T-cell (primary cell): ENCODE measurements around the gene PTPN1. TPM values are rescaled to one million over a fixed set of nuclear protein-coding genes. Genes with fewer than 3 reads are reported as not detected.
"Not testable (repeated sequence)": the region's sequence is repeated elsewhere in the genome, so short reads cannot be mapped to it uniquely, and the experiment has no call there.

Experiments
- ATAC-seq, 4 experiments: fragments of 200-7000 bp in 3 of 4; fragments of 150-1000 bp in 1 of 4; cut with Tn5 transposase; replicated peaks in 1 of 4; 1 replicate in 3 of 4; 2 replicates in 1 of 4; pipeline ENCODE4 v1.10.0; 2021; ENCODE audit warnings: moderate library complexity in 3 of 4, mild to moderate bottlenecking in 2 of 4, moderate number of reproducible peaks in 1 of 4
- CTCF ChIA-PET, 2 donors: fragments of 300-600 bp; sonication (Branson Sonifier 250); formaldehyde crosslinking; loops; one replicate each; lab custom pipeline; 2022; ENCODE audit warnings: antibody characterized with exemption in 2 of 2; lab: Charles Lee
- POLR2A ChIA-PET, 2 donors: fragments of 300-600 bp; sonication (Branson Sonifier 250); formaldehyde crosslinking; loops; one replicate each; lab custom pipeline; 2022; ENCODE audit warnings: antibody characterized with exemption in 2 of 2; lab: Charles Lee
- DNase-seq, 35 experiments: peaks; one replicate each; pipeline versions ENCODE4 v3.0.0 to v3.0.0-alpha.2; 2013 to 2023
- H3K27ac ChIP-seq: one replicate; pipeline ENCODE4 v1.5.1; 2013; ENCODE audit warnings: low read length
- H3K27me3 ChIP-seq, 2 experiments: replicated peaks in 1 of 2; 1 replicate in 1 of 2; 2 replicates in 1 of 2; pipeline versions ENCODE4 v1.6.1 to v1.7.0; 2013; ENCODE audit warnings: low read length in 1 of 2, mixed read lengths in 1 of 2; ENCODE audit not compliant: control insufficient read depth in 2 of 2, insufficient read depth in 2 of 2; ENCODE audit errors: extremely low read depth in 1 of 2
- H3K36me3 ChIP-seq, 2 donors: 1 replicate in 1 of 2; 2 replicates in 1 of 2; pipeline versions ENCODE4 v1.6.1 to v1.7.0; 2013; ENCODE audit warnings: low read length in 1 of 2; ENCODE audit not compliant: control insufficient read depth in 2 of 2, insufficient read depth in 1 of 2; ENCODE audit errors: extremely low read depth in 1 of 2
- H3K4me1 ChIP-seq, 2 experiments: 1 replicate in 1 of 2; 2 replicates in 1 of 2; pipeline versions ENCODE4 v1.6.1 to v1.7.0; 2013; ENCODE audit warnings: low read length in 2 of 2, mixed read lengths in 1 of 2; ENCODE audit not compliant: insufficient read depth in 2 of 2, control insufficient read depth in 1 of 2; ENCODE audit errors: extremely low read depth in 1 of 2
- H3K4me3 ChIP-seq, 2 donors: 1 replicate in 1 of 2; 2 replicates in 1 of 2; pipeline versions ENCODE4 v1.5.1 to v1.7.0; 2013; ENCODE audit warnings: mild to moderate bottlenecking in 2 of 2, low read length in 1 of 2, moderate library complexity in 1 of 2; ENCODE audit not compliant: control insufficient read depth in 1 of 2; ENCODE audit errors: extremely low read depth in 1 of 2
- H3K9me3 ChIP-seq: 2 replicates; pipeline ENCODE4 v1.7.0; 2013
- H3K27ac Mint-ChIP-seq, 2 donors: one replicate each; pipeline ENCODE4 v1.8.0; 2020 to 2021; ENCODE audit warnings: mild to moderate bottlenecking in 2 of 2, mixed read lengths in 2 of 2
- H3K27me3 Mint-ChIP-seq, 2 donors: one replicate each; pipeline ENCODE4 v1.8.0; 2021 to 2022; ENCODE audit warnings: mixed read lengths in 2 of 2
- H3K36me3 Mint-ChIP-seq: one replicate; pipeline ENCODE4 v1.8.0; 2021; ENCODE audit warnings: mixed read lengths
- H3K4me1 Mint-ChIP-seq, 3 donors: one replicate each; pipeline ENCODE4 v1.8.0; 2020 to 2022; ENCODE audit warnings: mixed read lengths in 3 of 3, mild to moderate bottlenecking in 1 of 3
- H3K4me3 Mint-ChIP-seq, 3 donors: one replicate each; pipeline ENCODE4 v1.8.0; 2020 to 2022; ENCODE audit warnings: mild to moderate bottlenecking in 3 of 3, mixed read lengths in 3 of 3, moderate library complexity in 3 of 3
- H3K9me3 Mint-ChIP-seq, 3 donors: one replicate each; pipeline ENCODE4 v1.8.0; 2020 to 2022; ENCODE audit warnings: mixed read lengths in 3 of 3
- WGBS: methylation state at CpG from one replicate; pipeline ENCODE4 v1.1.5; 2013; ENCODE audit warnings: missing lambda C conversion rate; ENCODE audit not compliant: insufficient coverage; 5-methylcytosine and 5-hydroxymethylcytosine counted together
- total RNA-seq, 35 experiments: library from RNA in 6 of 35; stranded (reverse) in 6 of 35; fragments of 120-200 nt in 1 of 35; gene quantifications; one replicate each; pipeline versions ENCODE4 v1.2.1 to v1.2.4 and lab custom pipeline; 2013 to 2026

The PTPN1 gene
- total RNA-seq, 5 donors from 2014 or later (not counting 1 experiment from before 2014, with no cell fraction given) = 50.7 to 67.9 (median 55.3) TPM

- POLR2A ChIA-PET = no interaction called here
- CTCF ChIA-PET = interaction anchor here in 1 of 2 donors (0.5 to 0.6 kb wide), 2 partner anchors 535 to 1974 kb away, joined by 3 read pairs; no protein-coding TSS in a partner anchor
- Mint-ChIP-seq H3K4me1 (peaks cover 0 to 5% (median 5%) of the 10 kb centered on the region in 3 donors), H3K4me3 (no peak overlapping the region), H3K36me3 (no peaks in the 10 kb centered on the region), H3K9me3 (no peaks in the 10 kb centered on the region), H3K27ac (no peak overlapping the region), H3K27me3 (peaks cover 0 to 2% of the 10 kb centered on the region in 2 donors)
- H3K27ac ChIP-seq = no peak overlapping the region
- H3K4me1 ChIP-seq = peaks cover 0 to 4% of the 10 kb centered on the region in 2 experiments
- DNase-seq = no peak
- no peak overlapping the region for H3K4me3 ChIP-seq
- no peak for ATAC-seq
- no peaks in the 10 kb centered on the region for H3K9me3 ChIP-seq
- 63% methylated on average over 6 of the region's 15 CpGs for WGBS
- peaks cover 0 to 10% of the 10 kb centered on the region in 2 experiments for H3K27me3 ChIP-seq
- H3K36me3 ChIP-seq = no peaks in the 10 kb centered on the region
Measured at GRCh38 chr20:50595988-50596693, 86.0 kb downstream of the PTPN1 start.

- peaks cover 0 to 2% of the 10 kb centered on the region in 2 donors for H3K27me3 Mint-ChIP-seq
- Histone ChIP-seq H3K27ac (no peak overlapping the region), H3K4me1 (peaks cover 0 to 4% of the 10 kb centered on the region in 2 experiments), H3K9me3 (no peaks in the 10 kb centered on the region), H3K27me3 (peaks cover 0 to 15% of the 10 kb centered on the region in 2 experiments), H3K36me3 (no peaks in the 10 kb centered on the region), H3K4me3 (no peak overlapping the region)
- peaks cover 0 to 5% (median 5%) of the 10 kb centered on the region in 3 donors for H3K4me1 Mint-ChIP-seq
- H3K4me3 Mint-ChIP-seq = no peak overlapping the region
- POLR2A ChIA-PET = no interaction called here
- CTCF ChIA-PET = interaction anchor here in 1 of 2 donors (0.5 to 0.6 kb wide), 2 partner anchors 535 to 1975 kb away, joined by 3 read pairs; no protein-coding TSS in a partner anchor
- DNase-seq (no peak), ATAC-seq (no peak)
- no peak overlapping the region for H3K27ac Mint-ChIP-seq
- H3K9me3 Mint-ChIP-seq = no peaks in the 10 kb centered on the region
- H3K36me3 Mint-ChIP-seq = no peaks in the 10 kb centered on the region
- WGBS = 94% methylated on average over 9 of the region's 11 CpGs
Measured at GRCh38 chr20:50596694-50597021, 86.5 kb downstream of the PTPN1 start.

- Histone ChIP-seq H3K9me3 (no peaks in the 10 kb centered on the region), H3K4me3 (no peak overlapping the region), H3K27ac (no peak overlapping the region), H3K36me3 (no peaks in the 10 kb centered on the region), H3K4me1 (peaks cover 0 to 8% of the 10 kb centered on the region in 2 experiments), H3K27me3 (peaks cover 0 to 23% of the 10 kb centered on the region in 2 experiments)
- no peak for DNase-seq
- Mint-ChIP-seq H3K4me1 (peaks cover 0 to 5% (median 5%) of the 10 kb centered on the region in 3 donors), H3K4me3 (no peak overlapping the region), H3K36me3 (no peaks in the 10 kb centered on the region), H3K27me3 (peaks cover 0 to 2% of the 10 kb centered on the region in 2 donors), H3K9me3 (no peaks in the 10 kb centered on the region), H3K27ac (no peak overlapping the region)
- ChIA-PET POLR2A (no interaction called here), CTCF (interaction anchor here in 1 of 2 donors (0.6 kb wide), 1 partner anchor 152 kb away, joined by 3 read pairs; no protein-coding TSS in a partner anchor)
- ATAC-seq = no peak
- WGBS = 81% methylated on average over 16 of the region's 22 CpGs
Measured at GRCh38 chr20:50597406-50597969, 87.3 kb downstream of the PTPN1 start.

GRCh38 chr20:50598074-50598473 lies 87.9 kb downstream of the PTPN1 start:
- Mint-ChIP-seq H3K27ac (no peak overlapping the region), H3K27me3 (peaks cover 0 to 6% of the 10 kb centered on the region in 2 donors), H3K4me3 (no peak overlapping the region), H3K4me1 (peaks cover 0 to 5% (median 5%) of the 10 kb centered on the region in 3 donors), H3K36me3 (no peaks in the 10 kb centered on the region), H3K9me3 (no peaks in the 10 kb centered on the region)
- 65% methylated on average over 5 of the region's 7 CpGs for WGBS
- Histone ChIP-seq H3K4me1 (peaks cover 0 to 8% of the 10 kb centered on the region in 2 experiments), H3K36me3 (no peaks in the 10 kb centered on the region), H3K9me3 (no peaks in the 10 kb centered on the region), H3K27me3 (peaks cover 0 to 29% of the 10 kb centered on the region in 2 experiments), H3K27ac (no peak overlapping the region), H3K4me3 (no peak overlapping the region)
- ChIA-PET POLR2A (no interaction called here), CTCF (no interaction called here)
- DNase-seq = no peak
- no peak for ATAC-seq

- H3K4me3 ChIP-seq, H3K36me3 ChIP-seq, H3K36me3 Mint-ChIP-seq, POLR2A ChIA-PET, H3K9me3 Mint-ChIP-seq, H3K27ac ChIP-seq, H3K4me1 Mint-ChIP-seq, DNase-seq, H3K4me3 Mint-ChIP-seq, H3K9me3 ChIP-seq, H3K27me3 Mint-ChIP-seq, ATAC-seq, H3K27ac Mint-ChIP-seq, H3K4me1 ChIP-seq: not testable (repeated sequence)
- H3K27me3 ChIP-seq = peaks cover 0 to 35% of the 10 kb centered on the region in 2 experiments
- no CpG with 5 or more reads among the region's 5 CpGs for WGBS
- CTCF ChIA-PET = interaction anchor here in 1 of 2 donors (0.7 kb wide), 1 partner anchor 1057 kb away, joined by 3 read pairs; no protein-coding TSS in a partner anchor
Measured at GRCh38 chr20:50598768-50599167, 88.6 kb downstream of the PTPN1 start.

GRCh38 chr20:50600281-50600895 lies 90.2 kb downstream of the PTPN1 start:
- H3K4me3 ChIP-seq = no peak overlapping the region
- H3K36me3 ChIP-seq = no peaks in the 10 kb centered on the region
- ChIA-PET CTCF (no interaction called here), POLR2A (no interaction called here)
- H3K4me1 ChIP-seq = peaks cover 0 to 8% of the 10 kb centered on the region in 2 experiments
- no peak for DNase-seq
- 80% methylated on average over 1 of the region's 12 CpGs for WGBS
- H3K9me3 ChIP-seq = no peaks in the 10 kb centered on the region
- Mint-ChIP-seq H3K4me3 (no peak overlapping the region), H3K27ac (no peak overlapping the region), H3K4me1 (peaks cover 0 to 5% (median 5%) of the 10 kb centered on the region in 3 donors), H3K36me3 (no peaks in the 10 kb centered on the region), H3K9me3 (no peaks in the 10 kb centered on the region), H3K27me3 (peaks cover 5 to 13% of the 10 kb centered on the region in 2 donors)
- H3K27ac ChIP-seq = no peak overlapping the region
- H3K27me3 ChIP-seq = peaks cover 0 to 47% of the 10 kb centered on the region in 2 experiments
- ATAC-seq = no peak
